H1 (cell line): ENCODE measurements around the gene EPRS1. TPM values are rescaled to one million over a fixed set of nuclear protein-coding genes. Genes with fewer than 3 reads are reported as not detected.

Experiments used
- CEBPB ChIP-seq: IDR thresholded peaks from 2 replicates; pipeline ENCODE4 v1.6.1; 2012; ENCODE audit warnings: low read depth, low read length
- CHD7 ChIP-seq: fragments of 300-600 bp; sonication (generic); IDR thresholded peaks from 2 replicates; pipeline ENCODE4 v1.7.1; 2012; ENCODE audit warnings: low read length, moderate library complexity, mild to moderate bottlenecking, inconsistent platforms; ENCODE audit not compliant: insufficient replicate concordance
- FOSL1 ChIP-seq: IDR thresholded peaks from 2 replicates; pipeline ENCODE4 v1.6.1; 2011; ENCODE audit warnings: mild to moderate bottlenecking, low read depth, low read length, moderate library complexity; ENCODE audit not compliant: insufficient read depth
- HDAC6 ChIP-seq: IDR thresholded peaks from one replicate; pipeline ENCODE4 v1.7.1; 2012; ENCODE audit warnings: low read depth, mild to moderate bottlenecking, inconsistent platforms, low read length, moderate library complexity
- KDM4A ChIP-seq: IDR thresholded peaks from one replicate; pipeline ENCODE4 v1.7.1; 2012; ENCODE audit warnings: low read depth, mild to moderate bottlenecking, moderate library complexity, low read length, inconsistent platforms; ENCODE audit not compliant: severe bottlenecking
- SP4 ChIP-seq: IDR thresholded peaks from 2 replicates; pipeline ENCODE4 v1.6.1; 2012; ENCODE audit warnings: low read length, inconsistent platforms
- YY1 ChIP-seq: IDR thresholded peaks from 2 replicates; pipeline ENCODE4 v1.6.1; 2011; ENCODE audit warnings: low read depth, mild to moderate bottlenecking, low read length
- polyA plus RNA-seq, 7 experiments: library from polyadenylated mRNA; depleted of rRNA in 3 of 7; stranded (reverse) in 5 of 7; unstranded in 2 of 7; fragments of >200 nt in 5 of 7; fragments of 200-250 nt in 2 of 7; gene quantifications; 1 replicate in 5 of 7; 2 replicates in 1 of 7; 4 replicates in 1 of 7; pipeline versions ENCODE4 v1.2.1 to v1.2.3, GENCODE V29; 2011 to 2013; ENCODE audit warnings: missing spikeins in 2 of 7, mixed read lengths in 2 of 7
- total RNA-seq: library from RNA; stranded (reverse); fragmentation: NEBNext Ultra II Directional; extraction: Animal tissue kit (Norgen Biotek cat#: 25700); gene quantifications from 2 replicates; pipeline ENCODE4 v1.2.1, GENCODE V29; 2021

The EPRS1 gene
- total and polyA plus RNA-seq, 2 of the 8 experiments (the other 6 are each of a cell fraction or from before 2014, with no cell fraction given): 38.4 to 171 TPM

GRCh38 chr1:220060876-220061275, 14.6 kb upstream of the EPRS1 start (continued):
- TF ChIP-seq CHD7 (no peak), KDM4A (no peak), SP4 (no peak), HDAC6 (no peak), FOSL1 (no peak), CEBPB (no peak), YY1 (no peak)
